ENCODE measurements around the gene GZF1.

Gene GZF1

GRCh38 chr20:23410916-23411695 is 49.1 kb downstream of the GZF1 start:
- DNase-seq: no peak

- DNase-seq: no peak
These were observed 50.0 kb downstream of the GZF1 start for GRCh38 chr20:23412026-23412425.

GRCh38 chr20:23413862-23414422 is 52.0 kb downstream of the GZF1 start:
- no peak for DNase-seq

DNA sequence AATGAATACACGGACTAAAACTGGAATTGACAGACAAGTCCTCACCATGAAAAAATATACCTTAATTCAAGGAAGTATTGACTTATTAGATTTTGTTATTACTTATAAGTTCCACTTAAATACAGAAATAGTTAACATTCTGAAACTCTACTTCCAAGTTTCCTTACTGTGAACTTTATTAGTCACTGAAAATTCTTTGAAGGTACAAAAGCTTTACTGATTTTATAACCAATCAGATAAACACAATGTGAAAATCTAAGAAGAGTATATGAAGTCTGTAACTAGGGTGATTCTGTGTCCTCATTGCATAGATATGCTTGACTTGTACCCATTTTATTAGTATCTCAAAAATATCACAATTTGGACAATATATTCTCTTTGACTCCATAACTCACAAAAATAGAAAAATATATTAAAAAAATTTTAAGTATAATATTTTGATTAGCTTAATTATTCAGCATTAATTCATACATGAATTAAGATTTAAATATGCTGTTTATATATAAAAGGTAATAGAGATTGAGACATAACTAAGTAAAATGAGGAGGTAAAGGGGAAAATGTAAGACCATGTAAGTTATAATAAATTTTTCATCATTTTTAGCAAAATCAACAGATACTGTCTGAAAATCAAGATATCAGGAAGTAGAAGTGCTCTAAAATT is 52.7 kb downstream of the GZF1 start:
- DNase-seq: no peak

- no peak for DNase-seq
These were observed 53.6 kb downstream of the GZF1 start for GRCh38 chr20:23415555-23415954.

DNA sequence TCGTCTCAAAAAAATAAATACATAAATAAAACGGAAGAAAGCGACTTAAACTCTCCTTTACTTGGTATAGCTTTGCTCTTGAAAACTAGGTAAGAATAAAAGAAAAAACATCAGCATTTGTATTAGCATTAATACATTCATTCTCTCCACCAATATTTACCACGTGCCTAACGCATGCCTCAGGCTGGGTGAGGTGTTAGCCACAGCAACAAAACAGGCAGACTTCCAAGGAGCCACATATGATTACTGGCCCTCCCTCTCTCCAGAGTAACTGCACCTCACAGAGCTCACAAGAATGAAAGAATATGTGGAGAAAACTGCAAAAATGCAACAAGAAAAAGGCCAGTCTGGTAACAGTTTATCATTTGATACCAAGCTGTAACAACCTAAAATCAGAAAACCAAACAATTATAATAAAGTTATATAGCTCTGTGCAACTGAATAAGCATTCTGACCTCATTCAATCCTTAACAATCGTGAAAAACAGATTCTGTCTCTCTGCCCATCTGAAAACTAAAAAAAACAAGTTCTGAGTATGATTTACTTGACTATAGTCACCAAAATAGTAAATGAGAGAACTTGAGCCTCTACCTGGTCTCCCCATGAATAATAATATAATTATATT is 54.1 kb downstream of the GZF1 start:
- DNase-seq: no peak

DNA sequence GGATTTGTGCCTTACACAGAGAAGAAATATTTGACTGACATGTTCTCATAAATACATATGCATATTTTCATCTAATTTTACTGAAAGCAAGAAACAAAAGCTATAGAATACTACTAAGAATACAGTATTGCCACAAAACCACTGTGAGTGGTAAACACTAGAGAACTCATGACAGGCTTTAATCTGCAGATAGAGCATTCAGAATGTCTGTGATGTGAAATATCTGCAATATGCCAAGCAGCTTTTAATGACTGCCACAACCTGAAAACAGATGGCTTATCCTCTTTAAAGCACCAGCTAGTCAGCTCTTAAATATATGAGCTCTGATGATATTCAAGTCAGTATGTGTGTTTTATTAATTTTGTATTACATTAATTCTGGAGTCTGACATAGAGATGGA is 55.9 kb downstream of the GZF1 start:
- DNase-seq: no peak

GRCh38 chr20:23419657-23419994 is 57.6 kb downstream of the GZF1 start:
- no peak for DNase-seq

- peak; percentile 17 for DNase-seq
These were observed 58.3 kb downstream of the GZF1 start for GRCh38 chr20:23419995-23420901.

GRCh38 chr20:23420943-23421931 is 59.3 kb downstream of the GZF1 start, which contains the start of gene NAPB:
Gene NAPB, minus strand, starts transcription at chr20:23421488. Its CDS starts 86 bp downstream, at chr20:23421402.
- DNase-seq: peak; percentile 94

Measured in SHP77 treated with DMSO at 0.1 percent for 48 hours (cell line).